H1 (cell line): ENCODE results near the gene COMT. TPM values are rescaled to one million over a fixed set of nuclear protein-coding genes. Genes with fewer than 3 reads are reported as not detected.

Source experiments
- microRNA-seq, 2 experiments: library from miRNA; unstranded; fragments of <30 nt; microRNA quantifications; one replicate each; pipeline versions ENCODE4 to v1.2.0, GENCODE V29; 2016 to 2020; ENCODE audit warnings: borderline microRNAs expressed in 2 of 2, borderline number of aligned reads in 2 of 2, borderline replicate concordance in 1 of 2
- polyA plus RNA-seq, 7 experiments: library from polyadenylated mRNA; depleted of rRNA in 3 of 7; stranded (reverse) in 5 of 7; unstranded in 2 of 7; fragments of >200 nt in 5 of 7; fragments of 200-250 nt in 2 of 7; gene quantifications; 1 replicate in 5 of 7; 2 replicates in 1 of 7; 4 replicates in 1 of 7; pipeline versions ENCODE4 v1.2.1 to v1.2.3, GENCODE V29; 2011 to 2013; ENCODE audit warnings: missing spikeins in 2 of 7, mixed read lengths in 2 of 7
- total RNA-seq: library from RNA; stranded (reverse); fragmentation: NEBNext Ultra II Directional; extraction: Animal tissue kit (Norgen Biotek cat#: 25700); gene quantifications from 2 replicates; pipeline ENCODE4 v1.2.1, GENCODE V29; 2021

Gene COMT
- total and polyA plus RNA-seq, 2 of the 8 experiments (the other 6 are each of a cell fraction or from before 2014, with no cell fraction given), result 15.2 to 33.7 TPM

Small RNA genes within 50 kb of the gene (microRNA-seq; reads per million reads assigned to microRNA genes)
- 0 reads per million in 2 experiments for gene MIR4761

Other genes with a start within 250 kb of the COMT start
- 7.8 and 8.6 TPM in 2 replicates for gene SEPTIN5, start 227.3 kb upstream of the COMT start, total RNA-seq
- gene SEPTIN5, start 227.3 kb upstream of the COMT start, polyA plus RNA-seq (2011; rRNA removed), result 6.0 and 9.1 TPM in 2 replicates
- gene GP1BB, start 218.2 kb upstream of the COMT start, total RNA-seq, result not detected in 2 replicates
- gene GP1BB, start 218.2 kb upstream of the COMT start, polyA plus RNA-seq (2011; rRNA removed), result 0.36 and 0.66 TPM in 2 replicates
- gene TBX1, start 181.0 kb upstream of the COMT start, total RNA-seq, result 0.28 and 0.38 TPM in 2 replicates
- not detected in 2 replicates for gene TBX1, start 181.0 kb upstream of the COMT start, polyA plus RNA-seq (2011; rRNA removed)
- 14.3 and 15.6 TPM in 2 replicates for gene GNB1L, start 86.9 kb upstream of the COMT start, total RNA-seq
- gene GNB1L, start 86.9 kb upstream of the COMT start, polyA plus RNA-seq (2011; rRNA removed), result 14.0 and 23.2 TPM in 2 replicates
- 16.1 and 18.8 TPM in 2 replicates for gene RTL10, start 86.9 kb upstream of the COMT start, total RNA-seq
- gene RTL10, start 86.9 kb upstream of the COMT start, polyA plus RNA-seq (2011; rRNA removed), result 11.5 and 15.5 TPM in 2 replicates
- gene TXNRD2, start within 50 bp of the COMT start, total RNA-seq, result 14.2 and 14.8 TPM in 2 replicates
- 21.9 and 25.0 TPM in 2 replicates for gene TXNRD2, start within 50 bp of the COMT start, polyA plus RNA-seq (2011; rRNA removed)
- 43.2 and 49.6 TPM in 2 replicates for gene ARVCF, start 75.1 kb downstream of the COMT start, total RNA-seq
- 31.0 and 68.3 TPM in 2 replicates for gene ARVCF, start 75.1 kb downstream of the COMT start, polyA plus RNA-seq (2011; rRNA removed)
- gene TANGO2, start 79.3 kb downstream of the COMT start, total RNA-seq, result 10.1 and 13.6 TPM in 2 replicates
- 18.2 and 18.4 TPM in 2 replicates for gene TANGO2, start 79.3 kb downstream of the COMT start, polyA plus RNA-seq (2011; rRNA removed)
- 42.3 and 43.7 TPM in 2 replicates for gene DGCR8, start 138.5 kb downstream of the COMT start, total RNA-seq
- gene DGCR8, start 138.5 kb downstream of the COMT start, polyA plus RNA-seq (2011; rRNA removed), result 23.7 and 42.5 TPM in 2 replicates
- 484 and 495 TPM in 2 replicates for gene RANBP1, start 174.3 kb downstream of the COMT start, total RNA-seq
- gene RANBP1, start 174.3 kb downstream of the COMT start, polyA plus RNA-seq (2011; rRNA removed), result 343 and 465 TPM in 2 replicates
- gene TRMT2A, start 175.5 kb downstream of the COMT start, total RNA-seq, result 44.9 and 47.9 TPM in 2 replicates
- 50.3 and 73.2 TPM in 2 replicates for gene TRMT2A, start 175.5 kb downstream of the COMT start, polyA plus RNA-seq (2011; rRNA removed)
- gene ZDHHC8, start 190.0 kb downstream of the COMT start, total RNA-seq, result 64.0 and 65.6 TPM in 2 replicates
- gene ZDHHC8, start 190.0 kb downstream of the COMT start, polyA plus RNA-seq (2011; rRNA removed), result 18.6 and 44.4 TPM in 2 replicates
- not detected in 2 replicates for gene CCDC188, start 209.3 kb downstream of the COMT start, total RNA-seq
- not detected in 2 replicates for gene CCDC188, start 209.3 kb downstream of the COMT start, polyA plus RNA-seq (2011; rRNA removed)